H9 (cell line): ENCODE data around the gene F3. TPM values are rescaled to one million over a fixed set of nuclear protein-coding genes. Genes with fewer than 3 reads are reported as not detected.
A peak's percentile ranks its signal among the peaks of the same experiment; 100 is the strongest.

Experiments used
- DNase-seq: peaks from one replicate; pipeline ENCODE4 v3.0.0-alpha.2; 2017
- H2AFZ ChIP-seq: one replicate; pipeline ENCODE4 v1.6.1; 2013; ENCODE audit warnings: mild to moderate bottlenecking, low read length, control low read depth, moderate library complexity
- H2AK5ac ChIP-seq: 2 replicates; pipeline ENCODE4 v1.6.1; 2013; ENCODE audit warnings: low read length, control low read depth, mixed read lengths; ENCODE audit not compliant: insufficient read length
- H2BK120ac ChIP-seq: one replicate; pipeline ENCODE4 v1.6.1; 2013; ENCODE audit warnings: low read depth, mild to moderate bottlenecking, low read length, control low read depth, inconsistent platforms; ENCODE audit not compliant: poor library complexity, severe bottlenecking
- H2BK12ac ChIP-seq: 2 replicates; pipeline ENCODE4 v1.6.1; 2013; ENCODE audit warnings: low read length, control low read depth, mixed read lengths, low read depth; ENCODE audit not compliant: insufficient read length
- H2BK15ac ChIP-seq: 2 replicates; pipeline ENCODE4 v1.6.1; 2013; ENCODE audit warnings: low read depth, low read length, control low read depth
- H2BK20ac ChIP-seq: one replicate; pipeline ENCODE4 v1.6.1; 2013; ENCODE audit warnings: low read depth, mild to moderate bottlenecking, low read length, control low read depth, inconsistent platforms; ENCODE audit not compliant: poor library complexity, severe bottlenecking
- H2BK5ac ChIP-seq: 2 replicates; pipeline ENCODE4 v1.6.1; 2013; ENCODE audit warnings: low read length, control low read depth, mixed read lengths; ENCODE audit not compliant: insufficient read length
- H3K14ac ChIP-seq: 2 replicates; pipeline ENCODE4 v1.6.1; 2013; ENCODE audit warnings: low read length, control low read depth; ENCODE audit not compliant: insufficient read depth
- H3K18ac ChIP-seq: 2 replicates; pipeline ENCODE4 v1.6.1; 2013; ENCODE audit warnings: low read depth, mild to moderate bottlenecking, mixed read lengths, low read length, control low read depth; ENCODE audit not compliant: insufficient read length
- H3K23ac ChIP-seq: 2 replicates; pipeline ENCODE4 v1.6.1; 2013; ENCODE audit warnings: low read length, control low read depth, mixed read lengths, low read depth; ENCODE audit not compliant: insufficient read length
- H3K23me2 ChIP-seq: 2 replicates; pipeline ENCODE4 v1.6.1; 2013; ENCODE audit warnings: low read depth, mild to moderate bottlenecking, mixed read lengths, low read length, control low read depth; ENCODE audit not compliant: insufficient read length, poor library complexity, severe bottlenecking
- H3K27ac ChIP-seq: 2 replicates; pipeline ENCODE4 v1.5.1; 2013; ENCODE audit warnings: low read length, control low read depth, mixed read lengths, low read depth; ENCODE audit not compliant: insufficient read length
- H3K27me3 ChIP-seq: 2 replicates; pipeline ENCODE4 v1.6.1; 2013; ENCODE audit warnings: low read length, control low read depth, inconsistent platforms; ENCODE audit not compliant: insufficient read depth
- H3K4ac ChIP-seq: 2 replicates; pipeline ENCODE4 v1.6.1; 2013; ENCODE audit warnings: low read depth, mild to moderate bottlenecking, control low read depth, inconsistent platforms, low read length, moderate library complexity
- H3K4me1 ChIP-seq: 2 replicates; pipeline ENCODE4 v1.6.1; 2013; ENCODE audit warnings: low read length, control low read depth, inconsistent platforms; ENCODE audit not compliant: insufficient read depth
- H3K4me2 ChIP-seq: 2 replicates; pipeline ENCODE4 v1.6.1; 2013; ENCODE audit warnings: low read length, control low read depth, mixed read lengths; ENCODE audit not compliant: insufficient read length, insufficient read depth
- H3K56ac ChIP-seq: 2 replicates; pipeline ENCODE4 v1.6.1; 2013; ENCODE audit warnings: low read depth, mild to moderate bottlenecking, mixed read lengths, low read length, control low read depth; ENCODE audit not compliant: insufficient read length
- H3K79me1 ChIP-seq: 2 replicates; pipeline ENCODE4 v1.6.1; 2013; ENCODE audit warnings: low read depth, mild to moderate bottlenecking, moderate library complexity, low read length, control low read depth, inconsistent platforms; ENCODE audit not compliant: insufficient read depth, poor library complexity, severe bottlenecking
- H3K79me2 ChIP-seq: 2 replicates; pipeline ENCODE4 v1.6.1; 2013; ENCODE audit warnings: low read length, control low read depth, inconsistent platforms; ENCODE audit not compliant: insufficient read depth
- H3K9ac ChIP-seq: 2 replicates; pipeline ENCODE4 v1.6.1; 2013; ENCODE audit warnings: low read length, control low read depth, mixed read lengths; ENCODE audit not compliant: insufficient read length; ENCODE audit errors: extremely low read depth
- H3K9me3 ChIP-seq: one replicate; pipeline ENCODE4 v1.6.1; 2013; ENCODE audit warnings: low read depth, low read length, inconsistent platforms; ENCODE audit not compliant: control insufficient read depth
- H3T11ph ChIP-seq: one replicate; pipeline ENCODE4 v1.6.1; 2013; ENCODE audit warnings: mild to moderate bottlenecking, low read length, control low read depth, inconsistent platforms
- H4K20me1 ChIP-seq: one replicate; pipeline ENCODE4 v1.6.1; 2013; ENCODE audit not compliant: control insufficient read depth, insufficient read length, insufficient read depth
- H4K5ac ChIP-seq: 2 replicates; pipeline ENCODE4 v1.6.1; 2013; ENCODE audit warnings: low read depth, mild to moderate bottlenecking, mixed read lengths, low read length, control low read depth; ENCODE audit not compliant: insufficient read length
- H4K8ac ChIP-seq: replicated peaks from 2 replicates; pipeline ENCODE4 v1.6.1; 2013; ENCODE audit warnings: low read length, control low read depth, mixed read lengths, low read depth; ENCODE audit not compliant: insufficient read length
- H4K91ac ChIP-seq: 2 replicates; pipeline ENCODE4 v1.6.1; 2013; ENCODE audit warnings: low read depth, mild to moderate bottlenecking, moderate library complexity, mixed read lengths, low read length, control low read depth; ENCODE audit not compliant: insufficient read length
- H3K27ac Mint-ChIP-seq, 3 experiments: 2 replicates in 2 of 3; 3 replicates in 1 of 3; pipeline ENCODE4 v1.8.0; 2020 to 2021; ENCODE audit warnings: mixed read lengths in 3 of 3, mild to moderate bottlenecking in 1 of 3, moderate library complexity in 1 of 3
- H3K27me3 Mint-ChIP-seq: 2 replicates; pipeline ENCODE4 v1.8.0; 2021; ENCODE audit warnings: low read depth, mild to moderate bottlenecking, moderate library complexity, mixed read lengths
- H3K36me3 Mint-ChIP-seq, 3 experiments: 2 replicates in 2 of 3; 3 replicates in 1 of 3; pipeline ENCODE4 v1.8.0; 2020 to 2021; ENCODE audit warnings: low read depth in 3 of 3, mixed read lengths in 3 of 3; ENCODE audit not compliant: insufficient read depth in 1 of 3
- H3K4me1 Mint-ChIP-seq, 2 experiments: 2 replicates each; pipeline ENCODE4 v1.8.0; 2020; ENCODE audit warnings: mixed read lengths in 2 of 2
- H3K4me3 Mint-ChIP-seq, 2 experiments: 2 replicates in 1 of 2; 3 replicates in 1 of 2; pipeline ENCODE4 v1.8.0; 2020 to 2021; ENCODE audit warnings: mild to moderate bottlenecking in 2 of 2, mixed read lengths in 2 of 2, moderate library complexity in 1 of 2
- H3K9me3 Mint-ChIP-seq, 2 experiments: 2 replicates in 1 of 2; 3 replicates in 1 of 2; pipeline ENCODE4 v1.8.0; 2020; ENCODE audit warnings: mild to moderate bottlenecking in 2 of 2, mixed read lengths in 2 of 2, moderate library complexity in 1 of 2
- WGBS: extraction: QIAGEN DNeasy Blood & Tissue Kit; methylation state at CpG from one replicate; pipeline ENCODE4 v1.1.7; 2013; ENCODE audit warnings: missing lambda C conversion rate, low lambda C conversion rate, mixed read lengths; ENCODE audit not compliant: insufficient read length; ENCODE audit errors: extremely low coverage; 5-methylcytosine and 5-hydroxymethylcytosine counted together
- total RNA-seq: library from RNA; stranded (reverse); gene quantifications from 2 replicates; pipeline ENCODE4 v1.2.1, GENCODE V29; 2021
- TF ChIP-seq, protein P1 (sequence below): fragments of 200-600 bp; sonication (generic); conservative IDR thresholded peaks from 3 replicates; pipeline ENCODE4 v1.8.0; 2021; ENCODE audit warnings: antibody characterized with exemption, mild to moderate bottlenecking

Gene F3
- total RNA-seq, 1 experiment from 2014 or later = 21.7 TPM

DNA sequence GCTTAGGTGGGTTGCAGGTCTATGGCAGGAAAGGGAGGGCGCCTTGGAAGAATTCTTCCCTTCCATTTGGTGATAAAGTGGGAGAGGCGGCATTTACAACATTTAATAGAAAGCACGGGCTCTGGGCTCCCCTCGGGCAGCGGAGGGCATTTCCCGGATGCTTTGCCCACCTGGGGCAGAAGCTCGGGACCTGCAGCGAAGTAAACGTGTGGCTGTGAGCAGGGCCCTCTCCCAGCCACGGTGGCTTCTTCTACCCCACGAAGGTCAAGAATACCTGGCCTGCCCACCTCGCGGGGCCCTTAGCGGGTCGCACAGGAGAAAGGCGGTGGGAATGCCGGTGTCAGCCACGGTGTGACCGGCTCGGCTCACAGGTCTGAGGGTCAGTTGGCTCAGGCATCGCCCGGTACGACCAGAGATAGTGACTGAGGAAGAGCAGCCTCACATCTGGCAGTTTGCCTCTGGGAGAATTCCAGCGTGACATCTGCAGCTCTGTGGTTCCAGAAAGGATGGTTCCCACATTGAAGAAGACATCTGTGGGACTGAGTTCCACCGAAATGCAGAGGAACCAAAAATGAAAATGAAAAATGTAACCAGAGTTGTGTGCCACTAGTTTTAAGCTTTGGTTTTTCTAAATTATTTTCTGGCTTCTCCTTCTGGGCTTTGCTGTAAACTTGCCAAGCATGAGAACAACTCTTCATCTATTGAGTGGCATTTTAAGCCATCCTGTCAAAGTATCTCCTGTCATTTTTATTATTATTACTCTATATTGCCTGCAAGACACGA, 720 bp upstream of the F3 start:
- H3K79me1 ChIP-seq = no peaks in the 10 kb centered on the region
- Mint-ChIP-seq H3K9me3 (peaks cover 0 to 2% of the 10 kb centered on the region in 2 experiments; a peak in 1 of 5 replicates), H3K27me3 (peaks cover 19% of the 10 kb centered on the region), H3K36me3 (peaks cover 0 to 31% (median 12%) of the 10 kb centered on the region in 3 experiments; a peak in 5 of 7 replicates), H3K4me3 (peak overlapping the region; percentile 84 to 90), H3K4me1 (peaks cover 35 to 44% of the 10 kb centered on the region in 2 experiments), H3K27ac (peak overlapping the region in 2 of 3 experiments; percentile 48 to 90; a peak in 3 of 7 replicates)
- H2BK15ac ChIP-seq = no peak overlapping the region
- H2AK5ac ChIP-seq = no peak overlapping the region
- no peak overlapping the region for H3K27ac ChIP-seq
- H2BK12ac ChIP-seq = no peak overlapping the region
- H4K5ac ChIP-seq = no peak overlapping the region
- TF ChIP-seq, protein P1, sequence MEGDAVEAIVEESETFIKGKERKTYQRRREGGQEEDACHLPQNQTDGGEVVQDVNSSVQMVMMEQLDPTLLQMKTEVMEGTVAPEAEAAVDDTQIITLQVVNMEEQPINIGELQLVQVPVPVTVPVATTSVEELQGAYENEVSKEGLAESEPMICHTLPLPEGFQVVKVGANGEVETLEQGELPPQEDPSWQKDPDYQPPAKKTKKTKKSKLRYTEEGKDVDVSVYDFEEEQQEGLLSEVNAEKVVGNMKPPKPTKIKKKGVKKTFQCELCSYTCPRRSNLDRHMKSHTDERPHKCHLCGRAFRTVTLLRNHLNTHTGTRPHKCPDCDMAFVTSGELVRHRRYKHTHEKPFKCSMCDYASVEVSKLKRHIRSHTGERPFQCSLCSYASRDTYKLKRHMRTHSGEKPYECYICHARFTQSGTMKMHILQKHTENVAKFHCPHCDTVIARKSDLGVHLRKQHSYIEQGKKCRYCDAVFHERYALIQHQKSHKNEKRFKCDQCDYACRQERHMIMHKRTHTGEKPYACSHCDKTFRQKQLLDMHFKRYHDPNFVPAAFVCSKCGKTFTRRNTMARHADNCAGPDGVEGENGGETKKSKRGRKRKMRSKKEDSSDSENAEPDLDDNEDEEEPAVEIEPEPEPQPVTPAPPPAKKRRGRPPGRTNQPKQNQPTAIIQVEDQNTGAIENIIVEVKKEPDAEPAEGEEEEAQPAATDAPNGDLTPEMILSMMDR = no peak
- no peak overlapping the region for H3T11ph ChIP-seq
- H3K4ac ChIP-seq = no peak overlapping the region
- H4K8ac ChIP-seq = no peak overlapping the region
- no peak overlapping the region for H3K56ac ChIP-seq
- no peak overlapping the region for H2BK5ac ChIP-seq
- H2AFZ ChIP-seq = no peak overlapping the region
- H4K20me1 ChIP-seq = no peaks in the 10 kb centered on the region
- no peaks in the 10 kb centered on the region; the same call in 1 of the 2 replicates for H3K27me3 ChIP-seq
- H3K4me1 ChIP-seq = no peaks in the 10 kb centered on the region
- H3K14ac ChIP-seq = no peak overlapping the region; the same call in 1 of the 2 replicates
- no peak overlapping the region for H4K91ac ChIP-seq
- H3K79me2 ChIP-seq = no peaks in the 10 kb centered on the region
- no CpG with 5 or more reads among the region's 26 CpGs for WGBS
- peaks cover 17% of the 10 kb centered on the region for H3K23me2 ChIP-seq
- DNase-seq = no peak
- no peaks in the 10 kb centered on the region for H3K9me3 ChIP-seq
- peak overlapping the region; percentile 48 for H3K4me2 ChIP-seq
- no peak overlapping the region for H2BK120ac ChIP-seq
- H3K18ac ChIP-seq = no peak overlapping the region
- H3K23ac ChIP-seq = no peak overlapping the region
- H2BK20ac ChIP-seq = no peak overlapping the region
- peak overlapping the region; percentile 38 for H3K9ac ChIP-seq
